IMR-90 (cell line): ENCODE measurements around the gene CNOT6. TPM values are rescaled to one million over a fixed set of nuclear protein-coding genes. Genes with fewer than 3 reads are reported as not detected.

Source experiments
- ATAC-seq: fragments of 200-7000 bp; cut with Tn5 transposase; 2 replicates; pipeline ENCODE4 v1.9.1; 2020; ENCODE audit warnings: low read depth, mild to moderate bottlenecking, moderate library complexity
- BruUV-seq: library from RNA; stranded (reverse); fragments of 400-500 nt; replicated peaks from 2 replicates; lab custom pipeline; 2021; lab: Mats Ljungman, UMichigan
- CTCF ChIA-PET: fragments of 300-600 bp; formaldehyde crosslinking; extraction: SDS; loops from one replicate; lab custom pipeline; 2021; ENCODE audit warnings: antibody characterized with exemption; lab: Yijun Ruan, JAX
- POLR2A ChIA-PET: fragments of 300-600 bp; sonication (Branson Sonifier 250); formaldehyde crosslinking; loops from one replicate; lab custom pipeline; 2022; ENCODE audit warnings: antibody characterized with exemption; ENCODE audit not compliant: unreplicated experiment; lab: Charles Lee
- DNase-seq: peaks from one replicate; pipeline ENCODE4 v3.0.0; 2013
- H2AFZ ChIP-seq: replicated peaks from 2 replicates; pipeline ENCODE3; 2013; ENCODE audit warnings: low read length, mild to moderate bottlenecking; ENCODE audit not compliant: poor library complexity
- H2AK5ac ChIP-seq: 2 replicates; pipeline ENCODE4 v1.6.1; 2013; ENCODE audit warnings: low read depth, low read length, inconsistent platforms
- H2AK9ac ChIP-seq: replicated peaks from 2 replicates; pipeline ENCODE3; 2013; ENCODE audit warnings: mild to moderate bottlenecking, low read depth, low read length, moderate library complexity; ENCODE audit not compliant: poor library complexity
- H2BK120ac ChIP-seq: 2 replicates; pipeline ENCODE4 v1.6.1; 2013; ENCODE audit warnings: low read depth, low read length, inconsistent platforms
- H2BK15ac ChIP-seq: 3 replicates; pipeline ENCODE4 v1.6.1; 2013; ENCODE audit warnings: low read depth, low read length, inconsistent platforms
- H2BK20ac ChIP-seq: 2 replicates; pipeline ENCODE4 v1.6.1; 2013; ENCODE audit warnings: low read depth, mild to moderate bottlenecking, inconsistent platforms, low read length, moderate library complexity
- H2BK5ac ChIP-seq: 2 replicates; pipeline ENCODE4 v1.6.1; 2013; ENCODE audit warnings: mild to moderate bottlenecking, low read depth, low read length, inconsistent platforms; ENCODE audit not compliant: poor library complexity, severe bottlenecking
- H3K14ac ChIP-seq: replicated peaks from 2 replicates; pipeline ENCODE4 v1.6.1; 2013; ENCODE audit warnings: low read depth, low read length, inconsistent platforms
- H3K18ac ChIP-seq: 2 replicates; pipeline ENCODE4 v1.6.1; 2013; ENCODE audit warnings: low read depth, low read length, control low read depth
- H3K23ac ChIP-seq: 2 replicates; pipeline ENCODE4 v1.6.1; 2013; ENCODE audit warnings: low read depth, low read length, inconsistent platforms
- H3K27ac ChIP-seq: 2 replicates; pipeline ENCODE4 v1.5.1; 2013; ENCODE audit warnings: mild to moderate bottlenecking, control low read depth, low read length; ENCODE audit not compliant: insufficient read depth
- H3K27me3 ChIP-seq: 2 replicates; pipeline ENCODE4 v1.6.1; 2013; ENCODE audit warnings: low read length; ENCODE audit not compliant: control insufficient read depth, insufficient read depth
- H3K36me3 ChIP-seq: 2 replicates; pipeline ENCODE4 v1.6.1; 2013; ENCODE audit warnings: low read length, mixed read lengths; ENCODE audit not compliant: control insufficient read depth, insufficient read depth
- H3K4ac ChIP-seq: 2 replicates; pipeline ENCODE4 v1.6.1; 2013; ENCODE audit warnings: low read depth, low read length, inconsistent platforms
- H3K4me1 ChIP-seq: 2 replicates; pipeline ENCODE4 v1.6.1; 2013; ENCODE audit warnings: low read length, mixed read lengths; ENCODE audit not compliant: control insufficient read depth, insufficient read depth
- H3K4me2 ChIP-seq: 2 replicates; pipeline ENCODE4 v1.6.1; 2013; ENCODE audit warnings: low read depth, mild to moderate bottlenecking, control low read depth, low read length, moderate library complexity
- H3K4me3 ChIP-seq: 2 replicates; pipeline ENCODE4 v1.5.1; 2013; ENCODE audit warnings: low read depth, mild to moderate bottlenecking, control low read depth, low read length, moderate library complexity; ENCODE audit not compliant: insufficient read depth
- H3K56ac ChIP-seq: 2 replicates; pipeline ENCODE4 v1.6.1; 2013; ENCODE audit warnings: low read length, inconsistent platforms; ENCODE audit not compliant: insufficient read depth; ENCODE audit errors: extremely low read depth
- H3K79me1 ChIP-seq, 2 experiments: 2 replicates each; pipeline ENCODE4 v1.6.1; 2013; ENCODE audit warnings: low read length in 2 of 2, inconsistent platforms in 1 of 2, low read depth in 1 of 2
- H3K9ac ChIP-seq: 2 replicates; pipeline ENCODE4 v1.6.1; 2013; ENCODE audit warnings: low read depth, low read length, control low read depth
- H3K9me1 ChIP-seq: 2 replicates; pipeline ENCODE4 v1.6.1; 2013; ENCODE audit warnings: low read length, inconsistent platforms; ENCODE audit not compliant: insufficient read depth
- H3K9me3 ChIP-seq: 2 replicates; pipeline ENCODE4 v1.6.1; 2013; ENCODE audit warnings: low read length; ENCODE audit not compliant: control insufficient read depth, insufficient read depth
- H4K20me1 ChIP-seq: 2 replicates; pipeline ENCODE4 v1.6.1; 2013; ENCODE audit warnings: low read length, inconsistent platforms; ENCODE audit not compliant: insufficient read depth
- H4K5ac ChIP-seq: 2 replicates; pipeline ENCODE4 v1.6.1; 2013; ENCODE audit warnings: mild to moderate bottlenecking, low read depth, low read length, control low read depth
- H4K8ac ChIP-seq, 2 experiments: 2 replicates each; pipeline ENCODE4 v1.6.1; 2013; ENCODE audit warnings: low read depth in 2 of 2, low read length in 2 of 2, control low read depth in 1 of 2, inconsistent platforms in 1 of 2
- H4K91ac ChIP-seq: 2 replicates; pipeline ENCODE4 v1.6.1; 2013; ENCODE audit warnings: low read depth, low read length, inconsistent platforms; ENCODE audit not compliant: insufficient read depth
- SMC3 ChIP-seq: fragments of 150-350 bp; IDR thresholded peaks from 2 replicates; pipeline ENCODE4 v1.6.1; 2016; ENCODE audit warnings: low read depth, mild to moderate bottlenecking, antibody characterized with exemption, low read length, moderate library complexity
- whole genome bisulfite sequencing, 2 experiments: methylation state at CpG; one replicate each; pipeline versions ENCODE4 v1.1.5 to v1.1.7; 2013; ENCODE audit warnings: missing lambda C conversion rate in 2 of 2; ENCODE audit not compliant: insufficient read length in 1 of 2; ENCODE audit errors: extremely low coverage in 2 of 2; 5-methylcytosine and 5-hydroxymethylcytosine counted together
- dilution Hi-C: fragments of 300-500 bp; cut with HindIII; formaldehyde crosslinking; loops from one replicate; pipeline ENCODE4 v1.14.3; 2018; ENCODE audit warnings: low sequenced_read_pairs; ENCODE audit not compliant: unreplicated experiment
- in situ Hi-C: fragments of 300-500 bp; cut with MboI; formaldehyde crosslinking; loops from 3 replicates; pipeline ENCODE4 v1.14.3; 2019; ENCODE audit warnings: low sequenced_read_pairs, inconsistent platforms, mixed read lengths
- intact Hi-C: fragments of 100-400 bp; cut with micrococcal nuclease; formaldehyde crosslinking; loops from 2 replicates; pipeline ENCODE4 v1.10.0; 2022
- polyA plus RNA-seq, 3 experiments: library from polyadenylated mRNA; depleted of rRNA; stranded (reverse); fragments of >200 nt; gene quantifications; 2 replicates each; pipeline ENCODE4 v1.2.3, GENCODE V29; 2012; ENCODE audit warnings: low replicate concordance in 1 of 3
- total RNA-seq: library from RNA; depleted of rRNA; stranded (reverse); fragments of >200 nt; gene quantifications from 2 replicates; pipeline ENCODE4 v1.2.3, GENCODE V29; 2012
- TF ChIP-seq, protein P1 (sequence below): conservative IDR thresholded peaks from 2 replicates; pipeline ENCODE4 v1.5.1; 2012; ENCODE audit warnings: mild to moderate bottlenecking, low read depth, low read length, improper control_type of control experiment

CNOT6 gene
- total and polyA plus RNA-seq, 2 of the 4 experiments (the other 2 are of a cell fraction), result 9.7 to 10.8 TPM

DNA sequence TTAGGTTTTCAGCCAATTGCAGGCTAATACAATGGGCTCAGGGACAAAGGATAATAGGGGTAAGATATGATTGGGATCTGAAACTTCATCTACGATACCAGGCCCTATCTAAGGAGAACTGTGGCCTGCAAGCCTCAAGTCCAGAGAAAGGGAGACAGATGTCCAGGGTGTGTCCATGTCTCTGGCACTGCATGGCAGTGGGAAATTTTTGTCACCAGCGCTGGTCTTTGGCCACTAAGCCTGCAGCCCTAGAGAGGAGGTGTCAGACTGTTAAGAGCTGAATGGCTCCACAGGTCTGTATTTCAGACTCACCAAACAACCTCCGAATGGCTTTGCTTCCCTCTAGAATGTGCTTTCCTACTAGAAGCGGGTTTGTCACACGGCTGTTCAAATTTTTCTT, 6.6 kb upstream of the CNOT6 start:
- H2BK15ac ChIP-seq, result no peak overlapping the region
- peaks cover 3% of the 10 kb centered on the region; the same call in 1 of the 2 replicates for H3K9me3 ChIP-seq
- H3K9ac ChIP-seq, result no peak overlapping the region
- ChIA-PET POLR2A (no interaction called here), CTCF (no interaction called here)
- H4K8ac ChIP-seq, result no peak overlapping the region
- no peak for TF ChIP-seq SMC3
- TF ChIP-seq, protein P1, sequence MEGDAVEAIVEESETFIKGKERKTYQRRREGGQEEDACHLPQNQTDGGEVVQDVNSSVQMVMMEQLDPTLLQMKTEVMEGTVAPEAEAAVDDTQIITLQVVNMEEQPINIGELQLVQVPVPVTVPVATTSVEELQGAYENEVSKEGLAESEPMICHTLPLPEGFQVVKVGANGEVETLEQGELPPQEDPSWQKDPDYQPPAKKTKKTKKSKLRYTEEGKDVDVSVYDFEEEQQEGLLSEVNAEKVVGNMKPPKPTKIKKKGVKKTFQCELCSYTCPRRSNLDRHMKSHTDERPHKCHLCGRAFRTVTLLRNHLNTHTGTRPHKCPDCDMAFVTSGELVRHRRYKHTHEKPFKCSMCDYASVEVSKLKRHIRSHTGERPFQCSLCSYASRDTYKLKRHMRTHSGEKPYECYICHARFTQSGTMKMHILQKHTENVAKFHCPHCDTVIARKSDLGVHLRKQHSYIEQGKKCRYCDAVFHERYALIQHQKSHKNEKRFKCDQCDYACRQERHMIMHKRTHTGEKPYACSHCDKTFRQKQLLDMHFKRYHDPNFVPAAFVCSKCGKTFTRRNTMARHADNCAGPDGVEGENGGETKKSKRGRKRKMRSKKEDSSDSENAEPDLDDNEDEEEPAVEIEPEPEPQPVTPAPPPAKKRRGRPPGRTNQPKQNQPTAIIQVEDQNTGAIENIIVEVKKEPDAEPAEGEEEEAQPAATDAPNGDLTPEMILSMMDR, result no peak
- H3K56ac ChIP-seq, result no peak overlapping the region
- no peaks in the 10 kb centered on the region for H3K4me1 ChIP-seq
- no peaks in the 10 kb centered on the region for H3K79me1 ChIP-seq
- no peak overlapping the region for H3K4me3 ChIP-seq
- H3K36me3 ChIP-seq, result no peaks in the 10 kb centered on the region
- H2AK5ac ChIP-seq, result no peak overlapping the region
- WGBS, 2 experiments, result 97% methylated on average over 4 of the region's 5 CpGs; no CpG with 5 or more reads in 1 of the 2 experiments
- no peak overlapping the region for H2AFZ ChIP-seq
- H3K27me3 ChIP-seq, result no peaks in the 10 kb centered on the region
- no peaks in the 10 kb centered on the region for H4K20me1 ChIP-seq
- no peak overlapping the region for H2AK9ac ChIP-seq
- no peak overlapping the region for H3K14ac ChIP-seq
- H2BK120ac ChIP-seq, result no peak overlapping the region
- H3K4me2 ChIP-seq, result no peak overlapping the region
- no peak overlapping the region; the same call in 1 of the 2 replicates for H3K23ac ChIP-seq
- H4K5ac ChIP-seq, result no peak overlapping the region
- H3K9me1 ChIP-seq, result no peaks in the 10 kb centered on the region
- no peak overlapping the region for H2BK20ac ChIP-seq
- H3K18ac ChIP-seq, result no peak overlapping the region
- DNase-seq (no peak), ATAC-seq (no peak)
- no peak overlapping the region for H4K91ac ChIP-seq
- in situ Hi-C loops (no loop called here), dilution Hi-C loops (no loop called here), intact Hi-C loops (no loop called here)
- H3K27ac ChIP-seq, result no peak overlapping the region
- BruUV-seq, result no TSS peak
- no peak overlapping the region for H3K4ac ChIP-seq
- no peak overlapping the region for H2BK5ac ChIP-seq
